WERI-Rb-1 (cell line): ENCODE measurements around the gene LZTFL1.

ENCODE experiments used
- DNase-seq: peaks from one replicate; pipeline ENCODE4 v3.0.0-alpha.2; 2020
- H3K27ac ChIP-seq: fragments of 250-450 bp; sonication (Bioruptor Pico); 2 replicates; pipeline ENCODE4 v1.5.1; 2020; ENCODE audit warnings: mild to moderate bottlenecking, moderate library complexity
- H3K27me3 ChIP-seq: fragments of 250-450 bp; sonication (Bioruptor Pico); 2 replicates; pipeline ENCODE4 v1.5.1; 2021; ENCODE audit warnings: mild to moderate bottlenecking, low read depth, moderate library complexity; ENCODE audit not compliant: insufficient read depth, severe bottlenecking
- H3K36me3 ChIP-seq: fragments of 250-450 bp; sonication (Bioruptor Pico); 2 replicates; pipeline ENCODE4 v1.5.1; 2020; ENCODE audit warnings: mild to moderate bottlenecking, moderate library complexity
- H3K4me3 ChIP-seq: 2 replicates; pipeline ENCODE4 v1.5.1; 2011; ENCODE audit warnings: low read depth, mild to moderate bottlenecking, control low read depth, low read length
- H3K9me3 ChIP-seq: fragments of 250-450 bp; sonication (Bioruptor Pico); 2 replicates; pipeline ENCODE4 v1.5.1; 2021; ENCODE audit warnings: mild to moderate bottlenecking, moderate library complexity; ENCODE audit not compliant: severe bottlenecking
- TF ChIP-seq, protein P1 (sequence below): IDR thresholded peaks from 2 replicates; pipeline ENCODE4 v1.5.1; 2011; ENCODE audit warnings: low read depth, mild to moderate bottlenecking, control low read depth, inconsistent platforms, low read length

Gene LZTFL1

DNA sequence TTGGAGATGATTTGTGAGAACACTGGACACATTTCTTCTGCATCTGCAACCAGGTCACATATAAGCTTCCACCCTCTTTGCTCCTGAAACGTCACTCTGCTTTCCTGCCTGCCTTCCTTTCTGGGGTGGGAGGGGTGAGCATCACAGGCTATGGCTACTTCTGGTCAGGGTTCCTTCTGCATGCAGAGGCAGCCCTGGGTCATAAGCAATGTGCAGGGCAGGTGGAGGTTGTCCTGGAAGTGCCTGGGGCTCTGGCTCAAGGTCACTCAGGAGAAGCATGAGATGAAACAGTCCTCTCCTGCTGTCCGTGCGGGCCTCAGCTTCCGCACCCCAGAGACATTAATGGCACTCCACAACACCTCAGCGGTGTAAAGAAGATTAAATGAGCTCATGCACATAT, 60.6 kb downstream of the LZTFL1 start:
- Histone ChIP-seq H3K36me3 (no peaks in the 10 kb centered on the region), H3K9me3 (peaks cover 5% of the 10 kb centered on the region), H3K27ac (no peak overlapping the region), H3K27me3 (peaks cover 12% of the 10 kb centered on the region), H3K4me3 (no peak overlapping the region)
- TF ChIP-seq, protein P1, sequence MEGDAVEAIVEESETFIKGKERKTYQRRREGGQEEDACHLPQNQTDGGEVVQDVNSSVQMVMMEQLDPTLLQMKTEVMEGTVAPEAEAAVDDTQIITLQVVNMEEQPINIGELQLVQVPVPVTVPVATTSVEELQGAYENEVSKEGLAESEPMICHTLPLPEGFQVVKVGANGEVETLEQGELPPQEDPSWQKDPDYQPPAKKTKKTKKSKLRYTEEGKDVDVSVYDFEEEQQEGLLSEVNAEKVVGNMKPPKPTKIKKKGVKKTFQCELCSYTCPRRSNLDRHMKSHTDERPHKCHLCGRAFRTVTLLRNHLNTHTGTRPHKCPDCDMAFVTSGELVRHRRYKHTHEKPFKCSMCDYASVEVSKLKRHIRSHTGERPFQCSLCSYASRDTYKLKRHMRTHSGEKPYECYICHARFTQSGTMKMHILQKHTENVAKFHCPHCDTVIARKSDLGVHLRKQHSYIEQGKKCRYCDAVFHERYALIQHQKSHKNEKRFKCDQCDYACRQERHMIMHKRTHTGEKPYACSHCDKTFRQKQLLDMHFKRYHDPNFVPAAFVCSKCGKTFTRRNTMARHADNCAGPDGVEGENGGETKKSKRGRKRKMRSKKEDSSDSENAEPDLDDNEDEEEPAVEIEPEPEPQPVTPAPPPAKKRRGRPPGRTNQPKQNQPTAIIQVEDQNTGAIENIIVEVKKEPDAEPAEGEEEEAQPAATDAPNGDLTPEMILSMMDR, result no peak
- no peak for DNase-seq

DNA sequence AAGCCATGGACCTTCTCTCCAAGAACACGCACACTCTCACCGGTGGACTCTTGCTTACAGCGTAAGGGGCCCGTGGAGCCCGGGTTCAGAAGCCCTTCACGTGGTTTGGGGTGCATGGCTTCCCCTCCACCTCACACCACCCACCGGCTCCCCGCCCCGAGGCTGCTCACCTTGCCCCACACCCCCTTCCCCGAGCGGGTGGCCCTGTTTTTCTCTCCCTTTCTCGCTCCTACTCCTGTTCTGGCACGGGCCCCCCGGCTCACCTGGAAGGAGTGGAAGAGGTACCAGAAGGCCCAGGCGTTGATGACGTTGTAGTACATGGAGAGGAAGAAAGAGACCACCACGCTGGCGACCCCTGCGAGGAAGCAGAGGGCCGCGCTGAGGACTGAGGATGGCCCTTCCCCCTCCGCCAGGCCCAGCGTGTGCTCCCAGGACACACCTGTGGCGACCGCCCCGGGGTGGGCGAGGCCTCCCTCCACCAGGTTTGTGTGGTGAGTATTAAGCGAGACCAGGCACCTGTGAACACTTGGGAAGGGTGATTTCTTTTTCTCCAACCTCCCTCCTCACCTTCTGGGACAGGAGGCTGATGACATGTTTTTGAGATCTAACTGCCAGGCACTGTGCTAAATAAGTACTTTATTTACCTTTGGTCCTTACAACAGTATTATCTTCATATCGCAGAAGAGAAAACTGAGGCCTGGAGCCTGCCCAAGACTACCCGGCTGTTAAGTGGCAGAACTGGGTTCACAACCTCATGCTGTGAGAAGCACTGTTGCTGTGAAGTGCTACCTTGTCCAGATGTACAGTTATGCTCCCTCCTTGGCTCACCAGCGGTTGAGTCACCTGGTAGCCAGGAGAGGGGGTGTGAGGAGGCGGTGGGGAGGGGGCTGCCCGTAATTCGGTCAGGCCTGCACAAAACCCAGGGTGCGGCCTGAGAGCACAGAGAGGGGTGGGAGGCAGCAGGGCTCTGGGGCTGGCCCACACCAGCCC, 61.9 kb downstream of the LZTFL1 start:
- H3K27ac ChIP-seq, result no peak overlapping the region

DNA sequence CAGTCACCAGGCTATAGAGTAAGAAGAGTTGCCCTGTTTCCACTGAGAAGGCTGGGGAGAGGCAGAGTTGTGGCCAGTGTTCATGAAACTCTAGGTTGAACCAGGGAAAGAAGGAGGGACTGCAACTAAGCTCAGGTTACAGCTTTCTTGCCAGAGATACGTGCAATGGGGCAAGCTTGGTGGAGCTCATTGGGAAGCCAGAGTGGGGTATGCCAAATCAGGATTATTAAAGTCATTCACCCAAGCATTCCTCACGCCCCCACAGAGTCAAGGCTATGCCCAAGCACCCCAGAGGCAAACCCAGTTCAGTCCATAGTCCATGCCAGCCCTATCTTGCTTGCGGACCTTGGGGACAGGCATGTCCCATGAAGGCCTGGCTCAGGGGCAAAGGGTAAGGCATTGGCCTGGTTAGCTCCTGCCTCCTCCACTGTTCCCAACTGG, 63.1 kb downstream of the LZTFL1 start:
- Histone ChIP-seq H3K27me3 (peaks cover 10% of the 10 kb centered on the region), H3K9me3 (no peaks in the 10 kb centered on the region), H3K36me3 (no peaks in the 10 kb centered on the region), H3K4me3 (no peak overlapping the region), H3K27ac (no peak overlapping the region)
- no peak for DNase-seq
- TF ChIP-seq, protein P1, result no peak

More for the DNA sequence above, 61.9 kb downstream of the LZTFL1 start:
- Histone ChIP-seq H3K27me3 (peaks cover 10% of the 10 kb centered on the region), H3K9me3 (peaks cover 5% of the 10 kb centered on the region), H3K4me3 (no peak overlapping the region), H3K36me3 (no peaks in the 10 kb centered on the region)
- no peak for DNase-seq
- TF ChIP-seq, protein P1, result no peak

DNA sequence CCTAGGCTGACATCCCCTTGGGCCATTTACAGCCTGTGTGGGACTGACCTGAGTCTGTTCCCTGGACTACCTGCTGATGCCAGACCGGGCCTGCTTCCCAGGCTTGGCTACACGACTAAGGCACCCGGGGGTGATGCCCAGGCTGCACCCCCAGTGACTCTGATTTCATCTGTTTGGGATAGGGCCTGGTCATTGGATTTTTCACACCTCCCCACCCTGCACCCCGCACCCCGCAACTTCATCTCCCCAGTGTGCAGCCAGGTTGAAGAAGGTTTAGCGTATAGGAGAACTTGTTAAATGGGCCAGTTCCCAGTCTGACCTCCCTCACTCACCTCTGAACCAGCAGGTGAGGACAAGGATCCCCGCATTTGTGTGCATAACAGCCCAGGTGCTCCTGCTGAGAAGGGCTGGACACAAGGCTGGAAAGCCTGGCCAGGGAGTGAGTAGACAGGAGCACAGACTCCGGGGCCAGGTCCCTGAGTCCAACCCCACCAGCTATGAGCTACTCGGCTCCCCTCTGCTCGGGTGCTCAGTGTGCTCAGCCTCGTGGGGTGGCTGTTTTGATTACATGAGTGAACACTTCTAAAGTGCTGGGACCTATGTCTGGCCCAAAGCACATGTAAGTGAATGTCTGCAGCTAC, 64.1 kb downstream of the LZTFL1 start:
- Histone ChIP-seq H3K27me3 (peaks cover 10% of the 10 kb centered on the region), H3K4me3 (no peak overlapping the region), H3K27ac (no peak overlapping the region), H3K36me3 (no peaks in the 10 kb centered on the region), H3K9me3 (no peaks in the 10 kb centered on the region)
- DNase-seq, result no peak
- TF ChIP-seq, protein P1, result no peak

DNA sequence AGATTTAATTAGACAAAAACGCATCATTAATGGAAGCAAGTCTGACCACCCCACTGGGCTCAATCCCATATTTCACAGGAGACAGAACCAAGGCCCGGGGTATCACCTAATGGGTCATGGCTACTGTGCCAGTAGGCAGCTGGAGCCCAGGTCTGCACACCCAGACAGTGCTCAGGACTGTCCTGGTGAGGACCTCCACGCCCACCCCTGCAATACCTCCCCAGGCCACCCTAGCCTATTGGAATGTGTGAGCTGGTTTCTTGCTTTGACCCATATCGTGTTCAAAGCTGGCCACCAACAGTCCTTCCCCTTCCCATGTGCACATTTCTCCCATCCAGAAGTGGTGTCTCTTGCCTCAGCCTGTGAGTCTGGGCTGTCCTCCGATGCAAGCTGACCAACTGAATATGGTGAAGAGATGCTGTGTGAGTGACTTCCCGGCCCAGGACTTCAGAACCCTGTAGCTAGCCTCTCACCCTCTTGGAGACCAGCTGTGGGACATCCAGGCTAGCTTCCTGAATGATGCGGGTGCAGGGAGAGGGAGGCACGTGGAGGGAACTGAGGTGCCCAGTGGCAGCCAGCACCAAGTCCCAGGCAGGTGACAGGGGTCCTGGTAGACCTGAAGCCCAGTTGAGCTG, 64.7 kb downstream of the LZTFL1 start:
- Histone ChIP-seq H3K9me3 (no peaks in the 10 kb centered on the region), H3K4me3 (no peak overlapping the region), H3K36me3 (no peaks in the 10 kb centered on the region), H3K27me3 (peaks cover 5% of the 10 kb centered on the region), H3K27ac (no peak overlapping the region)
- TF ChIP-seq, protein P1, result no peak
- DNase-seq, result no peak
